Effector memory CD8-positive, alpha-beta T cell (primary cell): ENCODE results near the gene CACNA2D2.

ENCODE experiments used
- ATAC-seq: fragments of 150-1000 bp; cut with Tn5 transposase; replicated peaks from 2 replicates; pipeline ENCODE4 v1.10.0; 2021; ENCODE audit warnings: mild to moderate bottlenecking, moderate library complexity
- DNase-seq, 3 experiments: peaks; one replicate each; pipeline ENCODE4 v3.0.0; 2021
- H3K27ac Mint-ChIP-seq, 2 donors: one replicate each; pipeline ENCODE4 v1.8.0; 2022; ENCODE audit warnings: mild to moderate bottlenecking in 2 of 2, mixed read lengths in 2 of 2, moderate library complexity in 2 of 2
- H3K27me3 Mint-ChIP-seq, 2 donors: one replicate each; pipeline ENCODE4 v1.8.0; 2022; ENCODE audit warnings: mixed read lengths in 2 of 2
- H3K36me3 Mint-ChIP-seq: one replicate; pipeline ENCODE4 v1.8.0; 2022; ENCODE audit warnings: mild to moderate bottlenecking, moderate library complexity, mixed read lengths; ENCODE audit not compliant: insufficient read depth
- H3K4me1 Mint-ChIP-seq, 2 donors: one replicate each; pipeline ENCODE4 v1.8.0; 2022; ENCODE audit warnings: low read depth in 2 of 2, mixed read lengths in 2 of 2
- H3K4me3 Mint-ChIP-seq, 2 donors: one replicate each; pipeline ENCODE4 v1.8.0; 2022; ENCODE audit warnings: mild to moderate bottlenecking in 2 of 2, mixed read lengths in 2 of 2, moderate library complexity in 2 of 2
- H3K9me3 Mint-ChIP-seq, 2 donors: one replicate each; pipeline ENCODE4 v1.8.0; 2022; ENCODE audit warnings: mixed read lengths in 2 of 2

The CACNA2D2 gene

DNA sequence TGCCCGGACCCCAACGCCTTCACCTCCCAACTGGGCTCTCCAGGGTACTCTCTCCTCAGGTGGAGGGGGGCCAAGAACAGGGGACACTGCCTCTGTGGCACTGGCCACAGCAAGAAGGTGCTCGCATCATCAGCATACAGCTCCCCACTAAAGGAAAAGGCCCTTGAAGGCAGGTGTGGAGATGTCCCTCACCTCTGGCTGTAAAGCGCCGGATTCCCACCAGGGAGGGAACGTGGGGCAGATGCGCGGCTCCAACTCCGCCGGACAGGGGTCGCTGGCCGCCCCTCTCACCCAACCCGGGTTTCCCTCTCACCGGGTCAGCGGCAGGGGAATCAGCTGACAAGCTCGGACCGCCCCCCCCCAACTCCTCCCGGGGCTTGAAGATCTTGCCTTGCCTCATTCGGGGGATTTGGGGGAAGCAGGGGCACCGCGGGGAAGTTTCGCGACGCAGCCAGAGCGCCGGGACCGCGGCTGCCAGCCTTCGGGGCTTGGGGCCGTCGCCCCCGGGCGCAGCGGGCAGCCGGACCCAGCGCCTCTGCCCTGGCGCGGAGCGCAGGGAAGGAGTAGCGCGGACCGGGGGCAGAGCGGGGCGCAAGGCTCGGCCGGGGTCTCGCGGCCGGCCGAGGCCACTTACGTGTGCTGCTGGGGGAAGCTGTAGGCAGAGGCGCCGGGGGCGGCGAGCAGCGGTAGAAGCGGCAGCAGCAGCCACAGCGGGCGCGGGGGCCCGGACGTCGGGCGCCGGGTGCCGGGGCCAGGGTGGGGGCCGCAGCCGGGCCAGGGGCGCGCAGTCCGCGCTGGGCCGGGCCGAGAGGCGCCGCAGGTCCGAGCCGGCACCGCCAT is 630 bp downstream of the CACNA2D2 start:
- H3K4me1 Mint-ChIP-seq: peaks cover 23 to 40% of the 10 kb centered on the region in 2 donors
- H3K27ac Mint-ChIP-seq: peak overlapping the region; percentile 52 to 63
- no peaks in the 10 kb centered on the region for H3K9me3 Mint-ChIP-seq
- ATAC-seq (peak; percentile 33), DNase-seq (peak in 2 of 3 experiments; percentile 6 to 13)
- H3K27me3 Mint-ChIP-seq: peaks cover 0 to 7% of the 10 kb centered on the region in 2 donors
- peak overlapping the region; percentile 83 to 85 for H3K4me3 Mint-ChIP-seq
- H3K36me3 Mint-ChIP-seq: peaks cover 19% of the 10 kb centered on the region

GRCh38 chr3:50502225-50502583 is 1.2 kb downstream of the CACNA2D2 start:
- H3K36me3 Mint-ChIP-seq: peaks cover 19% of the 10 kb centered on the region
- DNase-seq: no peak
- no peak for ATAC-seq
- H3K27ac Mint-ChIP-seq: peak overlapping the region; percentile 52 to 63
- H3K4me3 Mint-ChIP-seq: peak overlapping the region; percentile 83 to 85
- peaks cover 0 to 7% of the 10 kb centered on the region in 2 donors for H3K27me3 Mint-ChIP-seq
- H3K4me1 Mint-ChIP-seq: peaks cover 27 to 43% of the 10 kb centered on the region in 2 donors
- no peaks in the 10 kb centered on the region for H3K9me3 Mint-ChIP-seq

- Mint-ChIP-seq H3K27me3 (peaks cover 0 to 7% of the 10 kb centered on the region in 2 donors), H3K9me3 (no peaks in the 10 kb centered on the region), H3K4me1 (peaks cover 27 to 56% of the 10 kb centered on the region in 2 donors), H3K4me3 (no peak overlapping the region), H3K27ac (no peak overlapping the region), H3K36me3 (peaks cover 12% of the 10 kb centered on the region)
- ATAC-seq (no peak), DNase-seq (no peak)
These were observed 7.6 kb downstream of the CACNA2D2 start for GRCh38 chr3:50495609-50496423.

DNA sequence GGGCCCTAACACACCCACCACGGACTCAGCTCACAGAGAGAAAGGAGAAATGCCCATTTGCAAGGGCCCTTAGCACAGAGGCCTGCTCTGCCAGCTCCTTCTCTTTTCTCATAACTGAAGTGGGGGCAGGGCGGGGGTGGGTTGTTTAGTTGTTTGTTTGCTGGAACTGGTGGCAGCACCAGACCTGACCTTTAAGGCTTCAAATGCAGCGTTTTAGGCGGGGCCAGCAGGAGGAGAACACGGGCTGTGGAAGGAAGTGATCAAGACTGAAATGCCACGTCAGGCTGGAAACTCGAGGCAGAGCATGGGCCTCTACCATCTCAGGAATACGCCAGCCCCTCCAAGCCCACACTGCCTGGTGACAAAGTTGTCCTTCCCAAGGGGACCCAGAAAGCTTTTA is 9.3 kb downstream of the CACNA2D2 start:
- no peak for ATAC-seq
- Mint-ChIP-seq H3K36me3 (peaks cover 11% of the 10 kb centered on the region), H3K4me1 (peaks cover 29 to 50% of the 10 kb centered on the region in 2 donors), H3K27me3 (peaks cover 0 to 6% of the 10 kb centered on the region in 2 donors), H3K27ac (peak overlapping the region in 1 of 2 donors; percentile 64), H3K4me3 (no peak overlapping the region), H3K9me3 (no peaks in the 10 kb centered on the region)
- no peak for DNase-seq

DNA sequence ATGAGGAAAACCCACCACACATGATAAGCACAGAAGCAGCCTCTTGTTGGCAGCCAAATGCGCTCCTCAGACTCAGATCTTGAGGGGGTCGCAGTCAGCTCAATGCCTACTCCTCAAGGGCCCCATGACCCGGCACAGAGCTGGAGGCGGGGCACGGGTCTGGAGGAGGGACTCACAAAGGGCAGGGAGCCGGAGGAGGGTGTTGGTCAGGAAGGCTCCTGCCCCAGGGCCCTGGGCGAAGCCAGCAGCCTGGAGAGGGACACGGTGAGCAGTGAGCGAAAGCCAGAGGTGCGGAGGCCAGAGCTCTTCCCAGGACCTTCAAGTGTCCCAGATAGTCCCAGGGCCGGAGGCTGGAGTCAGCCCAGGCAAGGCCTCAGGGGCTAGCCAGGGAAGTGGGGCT is 9.8 kb downstream of the CACNA2D2 start:
- no peaks in the 10 kb centered on the region for H3K9me3 Mint-ChIP-seq
- no peak for ATAC-seq
- DNase-seq: no peak
- H3K4me3 Mint-ChIP-seq: no peak overlapping the region
- peaks cover 16% of the 10 kb centered on the region for H3K36me3 Mint-ChIP-seq
- no peak overlapping the region for H3K27ac Mint-ChIP-seq
- H3K27me3 Mint-ChIP-seq: peaks cover 0 to 1% of the 10 kb centered on the region in 2 donors
- H3K4me1 Mint-ChIP-seq: peaks cover 24 to 48% of the 10 kb centered on the region in 2 donors

GRCh38 chr3:50493086-50493485 is 10.3 kb downstream of the CACNA2D2 start:
- Mint-ChIP-seq H3K4me3 (peak overlapping the region in 1 of 2 donors; percentile 3), H3K9me3 (no peaks in the 10 kb centered on the region), H3K27me3 (no peaks in the 10 kb centered on the region), H3K4me1 (peaks cover 24 to 48% of the 10 kb centered on the region in 2 donors), H3K36me3 (peaks cover 17% of the 10 kb centered on the region), H3K27ac (no peak overlapping the region)
- ATAC-seq: no peak
- no peak for DNase-seq

GRCh38 chr3:50491023-50491422 is 12.4 kb downstream of the CACNA2D2 start:
- no peaks in the 10 kb centered on the region for H3K9me3 Mint-ChIP-seq
- H3K27me3 Mint-ChIP-seq: no peaks in the 10 kb centered on the region
- ATAC-seq: no peak
- DNase-seq: no peak
- H3K4me1 Mint-ChIP-seq: peaks cover 8 to 41% of the 10 kb centered on the region in 2 donors
- peak overlapping the region in 1 of 2 donors; percentile 84 for H3K27ac Mint-ChIP-seq
- no peak overlapping the region for H3K4me3 Mint-ChIP-seq
- peaks cover 19% of the 10 kb centered on the region for H3K36me3 Mint-ChIP-seq

GRCh38 chr3:50490424-50490823 is 13.0 kb downstream of the CACNA2D2 start:
- Mint-ChIP-seq H3K36me3 (peaks cover 19% of the 10 kb centered on the region), H3K4me1 (peaks cover 8 to 40% of the 10 kb centered on the region in 2 donors)

GRCh38 chr3:50487181-50487580 is 16.3 kb downstream of the CACNA2D2 start:
- Mint-ChIP-seq H3K4me3 (no peak overlapping the region), H3K9me3 (no peaks in the 10 kb centered on the region), H3K27ac (no peak overlapping the region), H3K36me3 (peaks cover 31% of the 10 kb centered on the region), H3K4me1 (peaks cover 17 to 42% of the 10 kb centered on the region in 2 donors), H3K27me3 (no peaks in the 10 kb centered on the region)
- ATAC-seq (no peak), DNase-seq (no peak)

More at GRCh38 chr3:50490424-50490823, 13.0 kb downstream of the CACNA2D2 start:
- H3K9me3 Mint-ChIP-seq: no peaks in the 10 kb centered on the region
- DNase-seq (no peak), ATAC-seq (no peak)
- H3K27ac Mint-ChIP-seq: peak overlapping the region in 1 of 2 donors; percentile 84
- no peaks in the 10 kb centered on the region for H3K27me3 Mint-ChIP-seq
- no peak overlapping the region for H3K4me3 Mint-ChIP-seq

GRCh38 chr3:50486219-50486888 is 17.1 kb downstream of the CACNA2D2 start:
- Mint-ChIP-seq H3K4me1 (peaks cover 24 to 45% of the 10 kb centered on the region in 2 donors), H3K27me3 (no peaks in the 10 kb centered on the region), H3K27ac (no peak overlapping the region), H3K4me3 (no peak overlapping the region), H3K9me3 (no peaks in the 10 kb centered on the region), H3K36me3 (peaks cover 28% of the 10 kb centered on the region)
- DNase-seq: no peak
- ATAC-seq: no peak

- peak overlapping the region; percentile 75 to 81 for H3K27ac Mint-ChIP-seq
- no peak for DNase-seq
- peaks cover 29% of the 10 kb centered on the region for H3K36me3 Mint-ChIP-seq
- H3K27me3 Mint-ChIP-seq: no peaks in the 10 kb centered on the region
- no peak for ATAC-seq
- no peaks in the 10 kb centered on the region for H3K9me3 Mint-ChIP-seq
- peaks cover 32 to 45% of the 10 kb centered on the region in 2 donors for H3K4me1 Mint-ChIP-seq
- no peak overlapping the region for H3K4me3 Mint-ChIP-seq
These were observed 18.7 kb downstream of the CACNA2D2 start for GRCh38 chr3:50484722-50485121.

DNA sequence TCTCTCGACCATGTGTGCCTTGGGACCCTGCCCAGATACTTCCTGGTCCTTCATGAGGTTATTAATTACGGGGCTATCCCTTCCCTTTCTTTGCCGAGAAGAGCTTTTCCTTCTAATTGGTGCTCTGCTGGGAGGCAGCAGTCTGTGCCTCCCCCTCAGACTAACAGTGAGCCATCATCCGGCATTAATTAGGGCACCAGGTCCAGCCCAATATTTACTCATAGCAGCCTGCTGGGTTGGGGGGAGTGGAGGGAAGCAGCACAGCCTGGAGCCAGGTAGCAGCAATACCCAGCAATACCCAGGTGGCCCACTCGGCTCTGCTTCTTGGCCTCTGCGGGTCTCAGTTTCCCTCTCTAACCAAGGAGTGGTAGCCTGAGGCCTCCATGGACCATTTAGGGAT is 20.1 kb downstream of the CACNA2D2 start:
- DNase-seq: no peak

DNA sequence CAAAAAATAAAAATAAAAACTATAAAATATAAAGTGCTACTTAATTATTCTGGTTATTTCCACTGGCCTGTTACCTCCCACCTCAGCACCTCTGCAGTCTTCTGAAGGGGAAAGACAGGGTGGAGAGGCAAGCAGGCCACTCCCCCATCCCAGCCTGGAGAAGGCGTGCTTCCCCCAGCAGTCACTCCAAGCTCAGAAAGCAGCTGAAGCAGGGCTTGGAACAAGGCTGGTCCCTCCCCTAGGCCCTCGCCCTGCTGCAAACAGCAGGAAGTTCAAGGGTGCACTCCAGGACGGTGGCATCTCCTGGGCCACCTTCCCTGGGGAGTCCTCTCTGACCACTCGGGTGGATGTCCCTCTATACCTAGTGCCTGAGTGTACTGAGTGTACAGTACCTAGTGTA is 21.4 kb downstream of the CACNA2D2 start:
- peaks cover 17% of the 10 kb centered on the region for H3K36me3 Mint-ChIP-seq
- no peaks in the 10 kb centered on the region for H3K27me3 Mint-ChIP-seq
- H3K27ac Mint-ChIP-seq: peak overlapping the region; percentile 66 to 91
- ATAC-seq (no peak), DNase-seq (no peak)
- no peaks in the 10 kb centered on the region for H3K9me3 Mint-ChIP-seq
- H3K4me1 Mint-ChIP-seq: peaks cover 39 to 52% of the 10 kb centered on the region in 2 donors
- H3K4me3 Mint-ChIP-seq: peak overlapping the region in 1 of 2 donors; percentile 63

More for the DNA sequence above, 20.1 kb downstream of the CACNA2D2 start:
- Mint-ChIP-seq H3K27me3 (no peaks in the 10 kb centered on the region), H3K4me1 (peaks cover 35 to 50% of the 10 kb centered on the region in 2 donors), H3K9me3 (no peaks in the 10 kb centered on the region), H3K36me3 (peaks cover 21% of the 10 kb centered on the region), H3K27ac (peak overlapping the region; percentile 66 to 81), H3K4me3 (no peak overlapping the region)
- ATAC-seq: no peak
